SU-DHL-6 (cell line): Measurements from ENCODE around the gene FMN1.

ENCODE experiments used
- H2AFZ ChIP-seq: fragments of 200-600 bp; sonication (generic); 2 replicates; pipeline ENCODE4 v1.6.1; 2014; ENCODE audit warnings: low read depth, mild to moderate bottlenecking, moderate library complexity, mixed read lengths, antibody characterized with exemption, low read length; ENCODE audit not compliant: severe bottlenecking
- H3F3A ChIP-seq: fragments of 200-600 bp; shearing (Covaris generic); 2 replicates; pipeline ENCODE4 v1.6.0; 2016; ENCODE audit warnings: antibody characterized with exemption, mild to moderate bottlenecking; ENCODE audit not compliant: insufficient read depth
- H3K27ac ChIP-seq: fragments of 200-600 bp; sonication (generic); 2 replicates; pipeline ENCODE4 v1.5.1; 2016; ENCODE audit warnings: low read depth, mild to moderate bottlenecking, low read length, moderate library complexity, mixed read lengths
- H3K27me3 ChIP-seq: fragments of 200-600 bp; sonication (generic), shearing (Covaris generic); 2 replicates; pipeline ENCODE4 v1.6.0; 2014; ENCODE audit warnings: mild to moderate bottlenecking, low read length
- H3K36me3 ChIP-seq: fragments of 200-600 bp; sonication (generic); 2 replicates; pipeline ENCODE4 v1.6.1; 2014; ENCODE audit warnings: mild to moderate bottlenecking, low read length, mixed read lengths
- H3K4me2 ChIP-seq: fragments of 300-600, 200-600 bp; shearing (Covaris generic), sonication (generic); 2 replicates; pipeline ENCODE4 v1.6.0; 2014; ENCODE audit warnings: low read length, low read depth, mild to moderate bottlenecking; ENCODE audit not compliant: poor library complexity, severe bottlenecking
- H3K4me3 ChIP-seq: fragments of 200-600 bp; sonication (generic); 2 replicates; pipeline ENCODE4 v1.5.1; 2014; ENCODE audit warnings: antibody characterized with exemption, low read length, mild to moderate bottlenecking, mixed read lengths; ENCODE audit not compliant: insufficient read depth, poor library complexity, severe bottlenecking
- H3K79me2 ChIP-seq: fragments of 200-600 bp; sonication (generic); 2 replicates; pipeline ENCODE4 v1.6.1; 2014; ENCODE audit warnings: mild to moderate bottlenecking, low read length, moderate library complexity; ENCODE audit not compliant: insufficient read depth
- H3K9ac ChIP-seq: fragments of 200-600 bp; sonication (generic); 2 replicates; pipeline ENCODE4 v1.7.0; 2014; ENCODE audit warnings: mild to moderate bottlenecking, low read length
- H3K9me2 ChIP-seq: fragments of 200-600 bp; sonication (generic); replicated peaks from 2 replicates; pipeline ENCODE4 v1.6.1; 2014; ENCODE audit warnings: low read length; ENCODE audit not compliant: insufficient read depth
- H3K9me3 ChIP-seq: fragments of 200-600 bp; sonication (generic); 2 replicates; pipeline ENCODE4 v1.6.1; 2014; ENCODE audit warnings: low read length, mixed read lengths; ENCODE audit not compliant: insufficient read depth
- H4K20me1 ChIP-seq: fragments of 200-600 bp; sonication (generic); 2 replicates; pipeline ENCODE4 v1.6.1; 2014; ENCODE audit warnings: low read depth, mild to moderate bottlenecking, antibody characterized with exemption, low read length, moderate library complexity, mixed read lengths
- EZH2phosphoT487 ChIP-seq: fragments of 200-600 bp; sonication (generic), shearing (Covaris generic); conservative IDR thresholded peaks from 2 replicates; pipeline ENCODE4 v1.6.1; 2018; ENCODE audit warnings: mild to moderate bottlenecking, antibody characterized with exemption, low read length, moderate library complexity, mixed read lengths
- TF ChIP-seq, protein P1 (sequence below): fragments of 200-600 bp; sonication (generic); IDR thresholded peaks from one replicate; pipeline ENCODE4 v1.5.1; 2017; ENCODE audit warnings: antibody characterized with exemption, mild to moderate bottlenecking, low read length, moderate library complexity; ENCODE audit not compliant: insufficient read depth, poor library complexity, severe bottlenecking

Gene FMN1

DNA sequence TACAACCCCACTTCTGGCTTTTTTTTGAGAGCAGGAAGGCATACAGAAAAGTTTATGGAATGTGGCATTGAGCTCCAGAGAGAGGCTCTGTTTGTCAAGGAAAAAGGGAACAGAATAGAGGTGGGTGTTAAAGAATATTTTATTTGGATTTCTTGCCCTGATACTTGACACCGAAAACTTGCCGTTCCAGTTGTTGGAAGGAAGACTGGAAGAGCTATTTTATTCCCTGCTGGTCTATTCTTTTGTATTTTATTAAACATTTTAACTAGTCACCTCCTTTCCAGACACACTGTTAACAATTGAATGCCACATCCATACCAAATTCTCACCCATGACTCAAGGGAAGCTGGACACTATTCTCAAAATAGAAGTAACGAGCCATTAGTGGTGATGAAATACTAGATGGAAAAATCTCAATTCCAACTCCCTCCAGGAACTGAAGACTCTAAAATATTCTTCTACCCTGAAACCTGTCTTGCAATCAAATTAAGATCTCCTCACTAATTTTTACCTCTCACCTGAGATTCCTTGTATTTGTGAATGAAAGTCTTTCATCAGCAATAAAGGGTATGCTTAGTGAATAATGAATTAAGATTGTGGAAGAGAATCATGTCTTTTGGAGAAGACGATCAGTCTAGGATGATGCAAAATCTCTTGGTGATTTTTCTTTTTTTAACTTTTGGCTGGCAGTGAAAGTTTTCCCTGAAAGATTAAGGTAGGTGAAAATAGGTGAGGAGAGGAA lies 448.2 kb downstream of the FMN1 start:
- Histone ChIP-seq H3K9ac (no peak overlapping the region), H3K27ac (no peak overlapping the region), H3F3A (no peaks in the 10 kb centered on the region), H3K79me2 (no peaks in the 10 kb centered on the region), H3K9me2 (no peaks in the 10 kb centered on the region), H2AFZ (no peak overlapping the region), H3K9me3 (no peaks in the 10 kb centered on the region), H3K4me3 (no peak overlapping the region), H3K4me2 (no peak overlapping the region), H3K36me3 (no peaks in the 10 kb centered on the region), H4K20me1 (no peaks in the 10 kb centered on the region), H3K27me3 (no peaks in the 10 kb centered on the region)
- TF ChIP-seq, protein P1, sequence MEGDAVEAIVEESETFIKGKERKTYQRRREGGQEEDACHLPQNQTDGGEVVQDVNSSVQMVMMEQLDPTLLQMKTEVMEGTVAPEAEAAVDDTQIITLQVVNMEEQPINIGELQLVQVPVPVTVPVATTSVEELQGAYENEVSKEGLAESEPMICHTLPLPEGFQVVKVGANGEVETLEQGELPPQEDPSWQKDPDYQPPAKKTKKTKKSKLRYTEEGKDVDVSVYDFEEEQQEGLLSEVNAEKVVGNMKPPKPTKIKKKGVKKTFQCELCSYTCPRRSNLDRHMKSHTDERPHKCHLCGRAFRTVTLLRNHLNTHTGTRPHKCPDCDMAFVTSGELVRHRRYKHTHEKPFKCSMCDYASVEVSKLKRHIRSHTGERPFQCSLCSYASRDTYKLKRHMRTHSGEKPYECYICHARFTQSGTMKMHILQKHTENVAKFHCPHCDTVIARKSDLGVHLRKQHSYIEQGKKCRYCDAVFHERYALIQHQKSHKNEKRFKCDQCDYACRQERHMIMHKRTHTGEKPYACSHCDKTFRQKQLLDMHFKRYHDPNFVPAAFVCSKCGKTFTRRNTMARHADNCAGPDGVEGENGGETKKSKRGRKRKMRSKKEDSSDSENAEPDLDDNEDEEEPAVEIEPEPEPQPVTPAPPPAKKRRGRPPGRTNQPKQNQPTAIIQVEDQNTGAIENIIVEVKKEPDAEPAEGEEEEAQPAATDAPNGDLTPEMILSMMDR, result no peak
- no peak for TF ChIP-seq EZH2phosphoT487

- Histone ChIP-seq H3K27ac (no peak overlapping the region), H4K20me1 (no peaks in the 10 kb centered on the region), H3K4me2 (no peak overlapping the region), H3K4me3 (no peak overlapping the region), H3F3A (no peaks in the 10 kb centered on the region), H3K9me3 (no peaks in the 10 kb centered on the region), H3K27me3 (no peaks in the 10 kb centered on the region), H3K9ac (no peak overlapping the region), H3K36me3 (no peaks in the 10 kb centered on the region), H2AFZ (no peak overlapping the region), H3K79me2 (no peaks in the 10 kb centered on the region), H3K9me2 (0 out of 2 replicates have a peak, but pooled peaks cover 4% of the 10 kb centered on the region)
- no peak for TF ChIP-seq EZH2phosphoT487
- TF ChIP-seq, protein P1, result no peak
Observed at GRCh38 chr15:32743411-32744140, 450.9 kb downstream of the FMN1 start.

GRCh38 chr15:32739522-32740063 lies 454.9 kb downstream of the FMN1 start:
- H2AFZ ChIP-seq, result no peak overlapping the region

More at GRCh38 chr15:32739522-32740063, 454.9 kb downstream of the FMN1 start:
- no peaks in the 10 kb centered on the region for H3F3A ChIP-seq
- no peaks in the 10 kb centered on the region for H3K9me3 ChIP-seq
- no peaks in the 10 kb centered on the region for H4K20me1 ChIP-seq
- no peaks in the 10 kb centered on the region for H3K36me3 ChIP-seq
- H3K27me3 ChIP-seq, result no peaks in the 10 kb centered on the region
- no peaks in the 10 kb centered on the region for H3K79me2 ChIP-seq
- H3K9ac ChIP-seq, result no peak overlapping the region
- no peak overlapping the region for H3K27ac ChIP-seq
- TF ChIP-seq EZH2phosphoT487, result no peak
- TF ChIP-seq, protein P1, result no peak
- no peak overlapping the region for H3K4me3 ChIP-seq
- no peak overlapping the region for H3K4me2 ChIP-seq
- 0 out of 2 replicates have a peak, but pooled peaks cover 5% of the 10 kb centered on the region for H3K9me2 ChIP-seq
